Islet of Langerhans (tissue), 1 donor: ENCODE measurements around the gene AKAP6.
"Not testable (repeated sequence)": the region's sequence is repeated elsewhere in the genome, so short reads cannot be mapped to it uniquely, and the experiment has no call there.

Experiments
- FAIRE-seq: peaks from one replicate; lab custom pipeline; 2011; peaks lifted over from hg19 to GRCh38; lab: Jason Lieb, UNC

AKAP6 gene

GRCh38 chr14:32761381-32761968 is 432.4 kb downstream of the AKAP6 start:
- FAIRE-seq, result no peak

GRCh38 chr14:32762886-32763285 is 433.8 kb downstream of the AKAP6 start:
- no peak for FAIRE-seq

- no peak for FAIRE-seq
These were observed 434.6 kb downstream of the AKAP6 start for GRCh38 chr14:32763673-32764072.

- FAIRE-seq, result no peak
These were observed 435.0 kb downstream of the AKAP6 start for GRCh38 chr14:32764131-32764530.

- FAIRE-seq, result no peak
These were observed 441.3 kb downstream of the AKAP6 start for GRCh38 chr14:32770422-32770821.

GRCh38 chr14:32774214-32774613 is 445.1 kb downstream of the AKAP6 start:
- no peak for FAIRE-seq

GRCh38 chr14:32779840-32780239 is 450.7 kb downstream of the AKAP6 start:
- FAIRE-seq, result no peak

- FAIRE-seq, result no peak
These were observed 455.3 kb downstream of the AKAP6 start for GRCh38 chr14:32784405-32784804.

- FAIRE-seq, result no peak
These were observed 456.5 kb downstream of the AKAP6 start for GRCh38 chr14:32785585-32785984.

- FAIRE-seq, result no peak
These were observed 457.8 kb downstream of the AKAP6 start for GRCh38 chr14:32786886-32787285.

- not testable (repeated sequence) for FAIRE-seq
These were observed 463.9 kb downstream of the AKAP6 start for GRCh38 chr14:32793033-32793432.

- FAIRE-seq, result no peak
These were observed 471.2 kb downstream of the AKAP6 start for GRCh38 chr14:32800320-32800719.

- FAIRE-seq, result no peak
These were observed 473.2 kb downstream of the AKAP6 start for GRCh38 chr14:32802295-32802694.

GRCh38 chr14:32805979-32806378 is 476.9 kb downstream of the AKAP6 start:
- FAIRE-seq, result no peak

- no peak for FAIRE-seq
These were observed 479.5 kb downstream of the AKAP6 start for GRCh38 chr14:32808644-32809043.

GRCh38 chr14:32809255-32809654 is 480.2 kb downstream of the AKAP6 start:
- FAIRE-seq, result no peak

GRCh38 chr14:32813401-32813800 is 484.3 kb downstream of the AKAP6 start:
- FAIRE-seq, result no peak

GRCh38 chr14:32814721-32815120 is 485.6 kb downstream of the AKAP6 start:
- no peak for FAIRE-seq

GRCh38 chr14:32816588-32816987 is 487.5 kb downstream of the AKAP6 start:
- no peak for FAIRE-seq

- FAIRE-seq, result no peak
These were observed 488.7 kb downstream of the AKAP6 start for GRCh38 chr14:32817780-32818179.

GRCh38 chr14:32818581-32818980 is 489.5 kb downstream of the AKAP6 start:
- no peak for FAIRE-seq

- no peak for FAIRE-seq
These were observed 491.1 kb downstream of the AKAP6 start for GRCh38 chr14:32820181-32820580.

- FAIRE-seq, result no peak
These were observed 491.6 kb downstream of the AKAP6 start for GRCh38 chr14:32820682-32821081.

GRCh38 chr14:32821964-32822653 is 493.0 kb downstream of the AKAP6 start:
- no peak for FAIRE-seq
